Esophagus (tissue), 2 donors: Measurements from ENCODE around the gene GRIA4. TPM values are rescaled to one million over a fixed set of nuclear protein-coding genes. Genes with fewer than 3 reads are reported as not detected.

Experiments
- H3K27ac ChIP-seq, 2 donors: one replicate each; pipeline ENCODE4 v1.5.1; 2013; ENCODE audit warnings: low read depth in 2 of 2, mild to moderate bottlenecking in 2 of 2, inconsistent platforms in 1 of 2, low read length in 1 of 2, moderate library complexity in 1 of 2
- H3K27me3 ChIP-seq, 2 donors: one replicate each; pipeline ENCODE4 v1.6.1; 2013; ENCODE audit warnings: low read length in 2 of 2, control low read depth in 1 of 2, mild to moderate bottlenecking in 1 of 2; ENCODE audit not compliant: insufficient read depth in 2 of 2, control insufficient read depth in 1 of 2
- H3K36me3 ChIP-seq, 2 donors: one replicate each; pipeline ENCODE4 v1.6.1; 2013; ENCODE audit warnings: low read length in 1 of 2; ENCODE audit not compliant: control insufficient read depth in 2 of 2, insufficient read depth in 2 of 2
- H3K4me1 ChIP-seq, 2 donors: one replicate each; pipeline ENCODE4 v1.6.1; 2013; ENCODE audit warnings: low read length in 1 of 2; ENCODE audit not compliant: control insufficient read depth in 2 of 2, insufficient read depth in 2 of 2
- H3K4me3 ChIP-seq, 2 donors: one replicate each; pipeline ENCODE4 v1.5.1; 2013; ENCODE audit warnings: low read length in 2 of 2, mild to moderate bottlenecking in 2 of 2, low read depth in 1 of 2, moderate library complexity in 1 of 2
- H3K9me3 ChIP-seq, 2 donors: one replicate each; pipeline ENCODE4 v1.6.1; 2013; ENCODE audit warnings: mild to moderate bottlenecking in 2 of 2, low read depth in 1 of 2, low read length in 1 of 2, moderate library complexity in 1 of 2; ENCODE audit not compliant: control insufficient read depth in 2 of 2, insufficient read depth in 1 of 2
- WGBS, 2 donors: extraction: QIAGEN DNeasy Blood & Tissue Kit; methylation state at CpG; one replicate each; pipeline ENCODE4 v1.1.7; 2013; 5-methylcytosine and 5-hydroxymethylcytosine counted together
- polyA plus RNA-seq, 2 donors: library from polyadenylated mRNA; stranded (reverse); fragments of 200-250 nt; gene quantifications; one replicate each; pipeline ENCODE4 v1.2.3, GENCODE V29; 2013
- donor health status: healthy with polysubstance abuse.
- donor health status: Bipolar disorder and iron deficiency.

Gene GRIA4
- polyA plus RNA-seq, 2 donors: not detected

DNA sequence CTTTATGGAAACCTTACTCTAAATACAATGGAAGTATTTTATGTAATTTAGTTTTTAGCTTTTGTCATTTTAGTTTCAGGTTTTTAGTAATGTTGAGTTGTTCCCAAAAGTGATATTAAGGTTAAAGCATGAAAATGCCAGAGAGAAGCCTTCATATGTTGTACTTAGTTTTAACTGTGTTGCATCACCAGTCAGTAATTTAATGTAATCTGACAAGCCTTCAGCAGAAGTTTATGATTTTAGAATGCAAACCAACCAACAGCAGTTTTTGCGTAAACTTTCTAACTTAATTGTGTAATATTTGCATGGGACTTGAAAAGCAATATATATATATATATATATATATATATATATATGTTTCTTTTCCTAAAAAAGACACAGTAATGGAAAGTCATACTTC, 301.6 kb downstream of the GRIA4 start:
- Histone ChIP-seq H3K27ac (no peak overlapping the region), H3K4me1 (no peaks in the 10 kb centered on the region), H3K4me3 (no peak overlapping the region), H3K9me3 (no peaks in the 10 kb centered on the region), H3K27me3 (no peaks in the 10 kb centered on the region), H3K36me3 (no peaks in the 10 kb centered on the region)
- WGBS, 2 donors: 95 to 100% methylated on average over 1 of the region's 1 CpG

DNA sequence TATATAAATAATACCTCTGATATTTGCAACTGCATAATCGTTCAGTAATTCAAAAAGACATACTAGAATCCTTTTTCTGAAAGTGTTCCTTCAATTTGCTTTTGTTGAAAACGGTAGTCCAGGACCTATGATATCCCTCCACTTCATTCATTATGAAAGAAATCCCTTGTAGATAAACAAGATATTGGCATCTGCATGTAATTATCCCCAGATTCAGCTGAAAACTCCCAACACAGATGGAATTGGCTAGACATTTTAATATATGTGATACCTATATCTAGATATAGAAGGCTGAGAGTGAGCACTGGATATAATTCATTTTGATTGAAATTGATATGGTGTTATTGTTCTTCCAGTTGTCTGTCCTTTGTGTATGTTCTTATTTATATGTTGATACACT, 302.8 kb downstream of the GRIA4 start:
- Histone ChIP-seq H3K27me3 (no peaks in the 10 kb centered on the region), H3K4me1 (no peaks in the 10 kb centered on the region), H3K27ac (no peak overlapping the region), H3K4me3 (no peak overlapping the region), H3K9me3 (no peaks in the 10 kb centered on the region), H3K36me3 (no peaks in the 10 kb centered on the region)
- 71 to 73% methylated on average over 2 of the region's 2 CpGs for WGBS, 2 donors

DNA sequence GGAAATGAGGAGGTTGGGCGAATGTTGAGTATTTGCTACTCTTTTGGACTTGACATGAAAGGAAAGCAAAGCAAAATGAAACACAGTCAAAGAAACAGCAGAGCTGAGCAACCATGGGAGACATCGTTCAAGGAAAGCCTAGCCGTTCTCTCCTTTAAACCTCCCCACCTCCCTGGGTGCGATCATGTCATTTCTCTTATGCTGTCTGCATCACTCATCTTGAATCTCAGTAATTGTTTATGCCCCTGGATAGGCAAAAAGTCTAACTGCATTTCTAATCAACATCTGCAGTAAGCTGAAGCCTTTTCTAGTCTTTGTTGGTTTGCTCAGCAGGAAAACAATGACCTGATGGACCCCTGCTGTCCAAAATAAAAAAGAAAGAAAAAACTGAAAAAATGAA, 305.1 kb downstream of the GRIA4 start:
- Histone ChIP-seq H3K27ac (no peak overlapping the region), H3K27me3 (no peaks in the 10 kb centered on the region), H3K36me3 (no peaks in the 10 kb centered on the region), H3K9me3 (no peaks in the 10 kb centered on the region), H3K4me3 (no peak overlapping the region), H3K4me1 (no peaks in the 10 kb centered on the region)
- WGBS, 2 donors: 74 to 81% methylated on average over 4 of the region's 4 CpGs

DNA sequence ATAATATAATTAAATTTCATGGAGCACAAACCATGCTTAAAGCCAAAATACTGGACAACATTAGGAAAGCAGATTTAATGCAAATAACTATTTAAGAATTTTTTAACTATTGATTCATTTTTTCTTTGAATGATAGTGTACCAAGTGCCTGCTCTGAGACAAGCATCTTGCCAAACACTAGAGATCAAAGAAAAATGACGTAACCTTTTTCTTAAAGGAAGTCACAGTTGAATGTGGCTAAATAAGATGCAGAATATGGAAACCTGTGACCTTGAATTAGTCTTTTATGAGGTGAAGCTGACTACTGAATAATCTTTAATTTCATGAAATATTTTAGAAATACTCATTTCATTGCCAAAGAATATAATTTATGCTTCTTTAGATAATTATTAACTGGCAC, 308.2 kb downstream of the GRIA4 start:
- Histone ChIP-seq H3K4me1 (no peaks in the 10 kb centered on the region), H3K9me3 (no peaks in the 10 kb centered on the region), H3K4me3 (no peak overlapping the region), H3K27me3 (no peaks in the 10 kb centered on the region), H3K36me3 (no peaks in the 10 kb centered on the region), H3K27ac (no peak overlapping the region)
- 36 to 69% methylated on average over 1 of the region's 1 CpG for WGBS, 2 donors

DNA sequence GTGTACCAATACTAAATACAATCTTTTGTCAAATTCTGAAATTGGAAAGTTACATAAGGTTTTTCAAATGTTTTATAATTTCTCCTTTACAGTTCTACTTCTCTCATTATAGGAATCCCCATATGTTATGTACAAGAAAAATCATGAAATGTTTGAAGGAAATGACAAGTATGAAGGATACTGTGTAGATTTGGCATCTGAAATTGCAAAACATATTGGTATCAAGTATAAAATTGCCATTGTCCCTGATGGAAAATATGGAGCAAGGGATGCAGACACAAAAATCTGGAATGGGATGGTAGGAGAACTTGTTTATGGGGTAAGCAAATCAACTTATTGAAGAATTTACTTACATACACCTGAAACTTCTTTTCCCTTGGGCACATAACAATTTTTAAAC, 308.7 kb downstream of the GRIA4 start:
- H3K9me3 ChIP-seq: no peaks in the 10 kb centered on the region
- H3K4me1 ChIP-seq: no peaks in the 10 kb centered on the region
- H3K36me3 ChIP-seq: no peaks in the 10 kb centered on the region
- no peaks in the 10 kb centered on the region for H3K27me3 ChIP-seq
- no peak overlapping the region for H3K27ac ChIP-seq
- H3K4me3 ChIP-seq: no peak overlapping the region

DNA sequence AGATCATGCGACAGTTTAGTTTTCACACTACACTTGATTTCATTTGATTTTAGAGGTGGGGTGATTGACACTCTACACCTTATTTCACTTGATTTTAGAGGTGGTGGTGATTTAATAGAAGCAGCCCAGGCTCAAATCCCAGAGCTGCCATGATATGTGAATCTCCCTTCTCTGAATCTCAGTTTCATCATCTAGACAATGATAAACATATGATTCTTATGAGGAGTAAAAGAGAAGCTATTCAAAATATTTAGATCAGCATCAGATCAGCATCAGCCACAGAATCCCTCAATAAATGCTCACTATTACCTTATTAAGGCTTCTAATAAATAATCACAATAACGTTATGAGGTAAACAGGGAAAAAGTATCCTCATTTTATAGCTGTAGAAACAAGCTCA, 313.4 kb downstream of the GRIA4 start:
- Histone ChIP-seq H3K27ac (no peak overlapping the region), H3K9me3 (no peaks in the 10 kb centered on the region), H3K36me3 (no peaks in the 10 kb centered on the region), H3K4me1 (no peaks in the 10 kb centered on the region), H3K27me3 (no peaks in the 10 kb centered on the region), H3K4me3 (no peak overlapping the region)
- 59 to 72% methylated on average over 2 of the region's 2 CpGs for WGBS, 2 donors

DNA sequence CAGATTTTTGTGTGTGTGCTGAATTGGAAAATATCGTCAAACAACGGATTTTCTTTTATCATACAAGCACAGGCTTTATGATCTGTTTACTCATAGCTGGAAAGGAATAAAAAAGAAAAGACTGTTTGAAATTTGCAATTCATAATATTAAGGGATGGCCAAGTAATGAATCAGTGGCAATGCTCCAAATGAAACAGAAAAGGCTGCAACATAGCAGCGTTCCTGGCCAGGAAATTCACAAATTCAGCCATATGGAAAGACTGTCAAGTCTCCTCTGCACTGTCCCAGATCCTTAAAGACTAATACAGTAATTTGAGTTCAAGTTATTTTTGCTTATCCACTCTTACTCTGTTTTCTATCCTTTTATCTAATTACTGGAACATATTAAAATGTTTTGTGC, 313.9 kb downstream of the GRIA4 start:
- Histone ChIP-seq H3K27me3 (no peaks in the 10 kb centered on the region), H3K36me3 (no peaks in the 10 kb centered on the region), H3K4me3 (no peak overlapping the region), H3K27ac (no peak overlapping the region), H3K4me1 (no peaks in the 10 kb centered on the region), H3K9me3 (no peaks in the 10 kb centered on the region)
- WGBS, 2 donors: 22 to 32% methylated on average over 3 of the region's 3 CpGs

DNA sequence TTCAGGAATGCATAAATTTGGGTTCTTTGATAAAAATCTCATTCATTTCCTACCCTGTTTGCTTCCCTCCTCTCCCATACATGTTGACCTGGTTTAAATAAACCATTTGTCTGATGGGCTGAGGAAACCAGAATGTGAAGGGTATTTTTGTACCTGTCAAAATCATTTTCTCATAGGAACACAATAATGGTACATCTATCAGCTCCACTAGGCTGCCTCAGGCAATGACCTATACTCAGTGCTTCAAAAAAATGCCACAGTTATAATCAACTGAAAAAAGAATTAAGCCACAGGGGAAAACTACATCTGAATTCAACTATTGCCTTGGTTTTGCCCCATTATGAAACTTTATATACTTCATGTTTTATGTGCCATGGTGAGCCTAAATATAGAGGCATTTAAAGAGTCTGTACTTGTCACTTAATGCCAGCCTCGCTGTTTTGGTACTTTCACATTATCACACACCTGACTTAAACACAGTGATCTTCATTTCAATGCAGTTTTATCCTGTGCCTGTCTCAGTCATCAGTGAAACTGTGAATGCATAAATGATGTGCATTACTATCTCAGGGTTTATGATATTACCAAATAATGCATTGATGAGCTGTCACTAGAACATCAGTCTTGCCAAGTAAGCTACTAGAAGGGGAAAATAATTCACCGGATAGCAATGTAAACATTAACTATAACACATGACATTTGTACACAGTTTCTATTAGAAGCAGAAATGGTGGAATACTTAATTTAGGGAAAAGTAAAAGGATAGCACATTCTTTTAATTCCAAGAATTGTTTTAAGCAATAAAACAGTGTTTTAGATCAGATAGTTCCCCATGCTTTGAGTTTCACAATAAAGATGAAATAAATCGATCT, 319.4 kb downstream of the GRIA4 start:
- Histone ChIP-seq H3K36me3 (no peaks in the 10 kb centered on the region), H3K9me3 (no peaks in the 10 kb centered on the region), H3K27ac (no peak overlapping the region), H3K4me3 (no peak overlapping the region), H3K27me3 (no peaks in the 10 kb centered on the region), H3K4me1 (no peaks in the 10 kb centered on the region)
- WGBS, 2 donors: 58 to 59% methylated on average over 3 of the region's 3 CpGs

DNA sequence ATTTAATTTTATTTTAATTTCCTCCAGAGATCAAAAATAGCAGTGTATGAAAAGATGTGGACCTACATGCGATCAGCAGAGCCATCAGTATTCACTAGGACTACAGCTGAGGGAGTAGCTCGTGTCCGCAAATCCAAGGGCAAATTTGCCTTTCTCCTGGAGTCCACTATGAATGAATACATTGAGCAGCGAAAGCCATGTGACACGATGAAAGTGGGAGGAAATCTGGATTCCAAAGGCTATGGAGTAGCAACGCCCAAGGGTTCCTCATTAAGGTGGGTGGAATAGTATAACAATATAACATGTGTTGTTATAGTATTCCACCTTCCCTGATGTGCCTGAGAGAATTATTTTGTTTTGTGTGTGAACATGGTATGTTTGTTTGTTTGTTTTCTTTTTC, 323.8 kb downstream of the GRIA4 start:
- Histone ChIP-seq H3K4me1 (no peaks in the 10 kb centered on the region), H3K4me3 (no peak overlapping the region)
- WGBS, 2 donors: 88 to 91% methylated on average over 6 of the region's 6 CpGs

DNA sequence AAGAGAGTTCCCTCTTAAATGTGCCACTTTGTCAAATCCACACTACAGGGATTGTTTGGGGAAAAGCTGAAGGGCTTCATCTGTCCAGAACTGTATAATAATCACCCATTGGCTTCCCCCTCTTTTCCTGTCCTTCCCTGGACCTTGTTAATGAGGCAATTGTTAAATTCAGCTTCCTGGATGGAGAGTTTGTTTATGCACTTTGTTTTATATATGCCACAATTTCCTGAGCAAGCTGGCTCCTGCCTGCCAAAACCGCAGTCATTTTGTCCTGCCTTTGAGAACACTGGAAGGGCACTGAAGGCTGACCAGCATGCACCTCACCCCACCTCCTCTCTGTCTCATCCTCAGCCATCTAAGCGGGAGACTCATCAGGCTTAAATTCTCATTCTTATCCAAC, 325.9 kb downstream of the GRIA4 start:
- H3K9me3 ChIP-seq: no peaks in the 10 kb centered on the region
- H3K27ac ChIP-seq: no peak overlapping the region
- 42 to 50% methylated on average over 2 of the region's 2 CpGs for WGBS, 2 donors
- H3K4me3 ChIP-seq: no peak overlapping the region
- H3K4me1 ChIP-seq: no peaks in the 10 kb centered on the region
- H3K27me3 ChIP-seq: no peaks in the 10 kb centered on the region
- no peaks in the 10 kb centered on the region for H3K36me3 ChIP-seq

More for the DNA sequence above, 323.8 kb downstream of the GRIA4 start:
- Histone ChIP-seq H3K27me3 (no peaks in the 10 kb centered on the region), H3K9me3 (no peaks in the 10 kb centered on the region), H3K27ac (no peak overlapping the region), H3K36me3 (no peaks in the 10 kb centered on the region)
